Measurements from ENCODE around the gene PNRC1. TPM values are rescaled to one million over a fixed set of nuclear protein-coding genes. Genes with fewer than 3 reads are reported as not detected.
"Not testable (repeated sequence)": the region's sequence is repeated elsewhere in the genome, so short reads cannot be mapped to it uniquely, and the experiment has no call there.

Gene PNRC1
- polyA plus RNA-seq, 1 experiment = 22.6 TPM

- TF ChIP-seq, protein P1, sequence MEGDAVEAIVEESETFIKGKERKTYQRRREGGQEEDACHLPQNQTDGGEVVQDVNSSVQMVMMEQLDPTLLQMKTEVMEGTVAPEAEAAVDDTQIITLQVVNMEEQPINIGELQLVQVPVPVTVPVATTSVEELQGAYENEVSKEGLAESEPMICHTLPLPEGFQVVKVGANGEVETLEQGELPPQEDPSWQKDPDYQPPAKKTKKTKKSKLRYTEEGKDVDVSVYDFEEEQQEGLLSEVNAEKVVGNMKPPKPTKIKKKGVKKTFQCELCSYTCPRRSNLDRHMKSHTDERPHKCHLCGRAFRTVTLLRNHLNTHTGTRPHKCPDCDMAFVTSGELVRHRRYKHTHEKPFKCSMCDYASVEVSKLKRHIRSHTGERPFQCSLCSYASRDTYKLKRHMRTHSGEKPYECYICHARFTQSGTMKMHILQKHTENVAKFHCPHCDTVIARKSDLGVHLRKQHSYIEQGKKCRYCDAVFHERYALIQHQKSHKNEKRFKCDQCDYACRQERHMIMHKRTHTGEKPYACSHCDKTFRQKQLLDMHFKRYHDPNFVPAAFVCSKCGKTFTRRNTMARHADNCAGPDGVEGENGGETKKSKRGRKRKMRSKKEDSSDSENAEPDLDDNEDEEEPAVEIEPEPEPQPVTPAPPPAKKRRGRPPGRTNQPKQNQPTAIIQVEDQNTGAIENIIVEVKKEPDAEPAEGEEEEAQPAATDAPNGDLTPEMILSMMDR (IDR thresholded peaks at IDR 0.05; ENCODE audit: low read depth, low read length) = peak; percentile 70
Measured at GRCh38 chr6:89122625-89123024, 42.1 kb downstream of the PNRC1 start.

DNA sequence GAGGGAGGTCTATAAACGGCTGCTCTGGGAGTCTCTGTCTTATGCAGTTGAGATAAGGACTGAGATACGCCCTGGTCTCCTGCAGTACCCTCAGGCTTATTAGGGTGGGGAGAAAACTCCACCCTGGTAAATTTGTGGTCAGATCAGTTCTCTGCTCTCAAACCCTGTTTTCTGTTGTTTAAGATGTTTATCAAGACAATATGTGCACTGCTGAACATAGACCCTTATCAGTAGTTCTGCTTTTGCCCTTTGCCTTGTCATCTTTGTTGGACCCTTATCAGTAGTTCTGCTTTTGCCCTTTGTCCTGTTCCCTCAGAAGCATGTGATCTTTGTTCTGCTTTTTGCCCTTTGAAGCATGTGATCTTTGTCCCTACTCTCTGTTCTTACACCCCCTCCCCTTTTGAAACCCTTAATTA lies 47.7 kb downstream of the PNRC1 start:
- CTCF ChIA-PET = interaction anchor here (0.7 kb wide), 1 partner anchor 611 kb away, joined by 3 read pairs; no protein-coding TSS in a partner anchor
- H3K9me3 ChIP-seq (ENCODE audit: control insufficient read depth, insufficient read depth, low read length); POLR2A ChIA-PET; H3K4me3 ChIP-seq (ENCODE audit: low read depth, low read length); DNase-seq (ENCODE audit: low read depth, low spot score); H3K27me3 ChIP-seq (ENCODE audit: control insufficient read depth, insufficient read depth, low read length); H3K27ac ChIP-seq (ENCODE audit: low read depth, low read length): not testable (repeated sequence)

More at GRCh38 chr6:89122625-89123024, 42.1 kb downstream of the PNRC1 start:
- Histone ChIP-seq H3K9me3 (ENCODE audit: control insufficient read depth, insufficient read depth, low read length) (no peaks in the 10 kb centered on the region), H3K4me3 (ENCODE audit: low read depth, low read length) (no peak overlapping the region), H3K27me3 (ENCODE audit: control insufficient read depth, insufficient read depth, low read length) (peaks cover 10% of the 10 kb centered on the region), H3K27ac (ENCODE audit: low read depth, low read length) (no peak overlapping the region)
- POLR2A ChIA-PET = no interaction called here
- CTCF ChIA-PET = interaction anchor here (0.6 to 3.2 kb wide), 6 partner anchors 19 to 482 kb away, joined by 3 to 40 read pairs (median 10); partner anchors contain the start of gene PM20D2
- no peak for DNase-seq (ENCODE audit: low read depth, low spot score)

DNA sequence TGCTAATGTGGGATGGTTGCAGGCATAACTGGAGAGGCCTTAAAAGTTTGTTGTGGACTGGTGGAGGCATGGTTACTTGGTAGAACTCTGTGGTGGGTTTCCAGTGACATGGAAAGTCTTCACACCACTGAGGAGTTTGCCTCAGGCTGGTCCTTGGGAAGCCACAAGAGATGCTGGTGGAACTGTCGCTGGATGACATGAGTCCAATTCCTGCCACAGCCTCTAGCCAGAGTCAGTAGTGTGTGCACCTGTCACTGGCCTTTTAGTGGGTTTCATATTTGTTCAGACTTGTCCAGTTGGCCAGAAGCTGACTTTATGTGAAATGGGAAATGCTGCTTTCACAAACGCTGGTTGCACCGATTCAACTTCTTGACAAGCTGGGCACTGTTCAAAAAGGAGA lies 51.0 kb downstream of the PNRC1 start:
- Histone ChIP-seq H3K9me3 (ENCODE audit: control insufficient read depth, insufficient read depth, low read length) (no peaks in the 10 kb centered on the region), H3K27me3 (ENCODE audit: control insufficient read depth, insufficient read depth, low read length) (no peaks in the 10 kb centered on the region), H3K27ac (ENCODE audit: low read depth, low read length) (no peak overlapping the region), H3K4me3 (ENCODE audit: low read depth, low read length) (no peak overlapping the region)
- no peak for DNase-seq (ENCODE audit: low read depth, low spot score)
- ChIA-PET POLR2A (no interaction called here), CTCF (interaction anchor here (1.4 kb wide), 1 partner anchor 240 kb away, joined by 4 read pairs; no protein-coding TSS in a partner anchor)
- TF ChIP-seq, protein P1 (IDR thresholded peaks at IDR 0.05; ENCODE audit: low read depth, low read length) = no peak

DNA sequence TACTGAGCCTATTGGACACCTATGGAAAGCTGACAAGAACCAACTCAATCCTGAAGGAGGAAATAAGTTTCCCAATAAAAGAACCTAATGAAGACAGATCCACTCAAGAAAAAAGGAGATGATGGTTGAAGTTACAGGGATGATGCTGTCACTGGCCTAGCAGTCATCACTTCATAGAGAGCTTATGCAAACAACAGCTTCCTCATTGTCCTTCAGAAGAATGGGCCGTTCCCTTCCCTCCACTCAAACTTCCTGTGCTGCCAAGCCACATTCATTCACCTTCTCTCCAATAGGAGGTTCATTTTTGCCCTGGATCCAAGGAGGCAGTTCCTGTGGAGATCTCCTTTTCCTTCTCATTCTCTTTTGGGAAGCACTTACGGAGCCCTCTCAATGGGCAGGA lies 51.5 kb downstream of the PNRC1 start:
- Histone ChIP-seq H3K4me3 (ENCODE audit: low read depth, low read length) (no peak overlapping the region), H3K27me3 (ENCODE audit: control insufficient read depth, insufficient read depth, low read length) (no peaks in the 10 kb centered on the region), H3K9me3 (ENCODE audit: control insufficient read depth, insufficient read depth, low read length) (no peaks in the 10 kb centered on the region), H3K27ac (ENCODE audit: low read depth, low read length) (no peak overlapping the region)
- no peak for DNase-seq (ENCODE audit: low read depth, low spot score)
- ChIA-PET POLR2A (no interaction called here), CTCF (interaction anchor here (1.4 kb wide), 1 partner anchor 240 kb away, joined by 4 read pairs; no protein-coding TSS in a partner anchor)
- TF ChIP-seq, protein P1 (IDR thresholded peaks at IDR 0.05; ENCODE audit: low read depth, low read length) = no peak

- Histone ChIP-seq H3K27me3 (ENCODE audit: control insufficient read depth, insufficient read depth, low read length) (no peaks in the 10 kb centered on the region), H3K9me3 (ENCODE audit: control insufficient read depth, insufficient read depth, low read length) (no peaks in the 10 kb centered on the region), H3K27ac (ENCODE audit: low read depth, low read length) (no peak overlapping the region), H3K4me3 (ENCODE audit: low read depth, low read length) (no peak overlapping the region)
- TF ChIP-seq, protein P1 (IDR thresholded peaks at IDR 0.05; ENCODE audit: low read depth, low read length) = no peak
- POLR2A ChIA-PET = no interaction called here
- no peak for DNase-seq (ENCODE audit: low read depth, low spot score)
- CTCF ChIA-PET = no interaction called here
Measured at GRCh38 chr6:89133981-89134380, 53.4 kb downstream of the PNRC1 start.

Data from AG04450 (cell line).